Esophagus muscularis mucosa (tissue), 4 donors: Measurements from ENCODE around the gene CORO7. TPM values are rescaled to one million over a fixed set of nuclear protein-coding genes. Genes with fewer than 3 reads are reported as not detected.

ENCODE experiments used
- DNase-seq: peaks from one replicate; pipeline ENCODE4 v3.0.0-alpha.2; 2017; ENCODE audit errors: extremely low spot score
- H3K27ac ChIP-seq, 4 donors: fragments of 200-600 bp; sonication (generic); replicated peaks in 1 of 4; 1 replicate in 3 of 4; 2 replicates in 1 of 4; pipeline ENCODE4 v1.5.1; 2016 to 2019; ENCODE audit warnings: mild to moderate bottlenecking in 1 of 4
- H3K27me3 ChIP-seq, 4 donors: fragments of 200-600 bp; sonication (generic); one replicate each; pipeline versions ENCODE4 v1.5.1 to v1.6.0; 2016 to 2019
- H3K36me3 ChIP-seq, 4 donors: fragments of 200-600 bp; sonication (generic); one replicate each; pipeline ENCODE4 v1.5.1; 2016 to 2019
- H3K4me1 ChIP-seq, 4 donors: fragments of 200-600 bp; sonication (generic); one replicate each; pipeline ENCODE4 v1.5.1; 2016 to 2019
- H3K4me3 ChIP-seq, 4 donors: fragments of 200-600 bp; sonication (generic); 1 replicate in 2 of 4; 2 replicates in 2 of 4; pipeline ENCODE4 v1.5.1; 2016 to 2019; ENCODE audit warnings: mild to moderate bottlenecking in 4 of 4, moderate library complexity in 1 of 4
- H3K9me3 ChIP-seq, 4 donors: fragments of 200-600 bp; sonication (generic); 1 replicate in 3 of 4; 2 replicates in 1 of 4; pipeline ENCODE4 v1.5.1; 2016 to 2019
- CTCF ChIP-seq, 3 experiments: fragments of 200-600 bp in 2 of 3; fragments of 450-650 bp in 1 of 3; sonication (generic) in 2 of 3; IDR thresholded peaks; one replicate each; pipeline ENCODE4 v1.5.1; 2017 to 2019; ENCODE audit warnings: antibody characterized with exemption in 3 of 3, mild to moderate bottlenecking in 2 of 3, moderate library complexity in 1 of 3
- EP300 ChIP-seq: sonication (generic); formaldehyde crosslinking; IDR thresholded peaks from one replicate; pipeline ENCODE4 v1.6.1; 2017; ENCODE audit warnings: antibody characterized with exemption
- POLR2A ChIP-seq: fragments of 450-650 bp; IDR thresholded peaks from one replicate; pipeline ENCODE4 v1.6.1; 2017; ENCODE audit warnings: antibody characterized with exemption, moderate library complexity, mild to moderate bottlenecking, low read depth
- POLR2AphosphoS5 ChIP-seq, 2 donors: sonication (generic); formaldehyde crosslinking; IDR thresholded peaks; one replicate each; pipeline ENCODE4 v1.6.1; 2017; ENCODE audit warnings: antibody characterized with exemption in 2 of 2
- WGBS: methylation state at CpG from one replicate; pipeline ENCODE4 v1.1.5; 2018; 5-methylcytosine and 5-hydroxymethylcytosine counted together
- intact Hi-C: fragments of 100-400 bp; cut with DNase I; formaldehyde crosslinking; loops from one replicate; pipeline ENCODE4 v1.15.1; 2023
- total RNA-seq, 4 donors: library from RNA; depleted of rRNA; stranded (reverse); fragments of >200 nt; gene quantifications; one replicate each; pipeline versions ENCODE4 v1.1.0 to v1.2.1, GENCODE V29; 2016

Gene CORO7
- total RNA-seq, 4 donors from 2014 or later, result 11.6 to 24.6 (median 21.3) TPM

DNA sequence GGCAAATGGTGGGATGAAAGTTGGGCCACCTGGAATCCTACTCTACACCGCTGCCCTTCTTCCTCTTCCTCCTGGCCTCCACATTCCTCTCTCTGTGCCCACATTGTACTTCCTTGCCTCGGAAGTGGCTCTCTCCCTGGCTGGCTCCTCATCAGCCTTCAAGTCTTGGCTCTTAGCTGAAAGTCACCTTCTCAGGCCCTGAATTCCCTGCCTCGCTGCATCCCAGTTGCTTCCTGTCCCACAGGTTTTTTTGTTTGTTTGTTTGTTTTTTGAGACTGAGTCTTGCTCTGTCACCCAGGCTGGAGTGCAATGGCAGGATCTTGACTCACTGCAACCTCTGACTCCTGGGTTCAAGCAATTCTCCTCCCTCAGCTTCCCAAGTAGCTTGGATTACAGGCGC lies 62.7 kb downstream of the CORO7 start:
- H3K36me3 ChIP-seq, result peaks cover 9 to 33% (median 23%) of the 10 kb centered on the region in 4 donors
- 96% methylated on average over 4 of the region's 4 CpGs for WGBS
- intact Hi-C loops, result no loop called here

GRCh38 chr16:4352843-4353242 lies 63.6 kb downstream of the CORO7 start:
- Histone ChIP-seq H3K4me3 (no peak overlapping the region), H3K27ac (no peak overlapping the region), H3K27me3 (no peaks in the 10 kb centered on the region), H3K4me1 (peaks cover 21 to 37% (median 29%) of the 10 kb centered on the region in 4 donors), H3K36me3 (peaks cover 4 to 27% (median 20%) of the 10 kb centered on the region in 4 donors), H3K9me3 (no peaks in the 10 kb centered on the region)
- DNase-seq, result no peak
- intact Hi-C loops, result no loop called here
- 92% methylated on average over 5 of the region's 5 CpGs for WGBS
- TF ChIP-seq EP300, result no peak
- TF ChIP-seq CTCF (IDR thresholded peaks at IDR 0.05), result no peak

More for the DNA sequence above, 62.7 kb downstream of the CORO7 start:
- no peaks in the 10 kb centered on the region for H3K27me3 ChIP-seq
- DNase-seq, result no peak
- peaks cover 13 to 29% (median 25%) of the 10 kb centered on the region in 4 donors for H3K4me1 ChIP-seq
- H3K9me3 ChIP-seq, result no peaks in the 10 kb centered on the region
- TF ChIP-seq POLR2A, result no peak
- H3K27ac ChIP-seq, result no peak overlapping the region
- no peak overlapping the region for H3K4me3 ChIP-seq

GRCh38 chr16:4351880-4352279 lies 64.5 kb downstream of the CORO7 start:
- WGBS, result 73% methylated on average over 7 of the region's 7 CpGs
- H3K36me3 ChIP-seq, result peaks cover under 1 to 22% (median 16%) of the 10 kb centered on the region in 4 donors
- peaks cover 25 to 47% (median 37%) of the 10 kb centered on the region in 4 donors for H3K4me1 ChIP-seq
- H3K27me3 ChIP-seq, result no peaks in the 10 kb centered on the region
- no peak for DNase-seq
- H3K4me3 ChIP-seq, result no peak overlapping the region
- H3K27ac ChIP-seq, result peak overlapping the region in 3 of 4 donors; percentile 91 to 94 (median 92)
- H3K9me3 ChIP-seq, result no peaks in the 10 kb centered on the region
- intact Hi-C loops, result no loop called here
- TF ChIP-seq POLR2A, result no peak
- TF ChIP-seq POLR2AphosphoS5 (IDR thresholded peaks at IDR 0.05), result no peak
- no peak for TF ChIP-seq EP300
- no peak for TF ChIP-seq CTCF (IDR thresholded peaks at IDR 0.05)

DNA sequence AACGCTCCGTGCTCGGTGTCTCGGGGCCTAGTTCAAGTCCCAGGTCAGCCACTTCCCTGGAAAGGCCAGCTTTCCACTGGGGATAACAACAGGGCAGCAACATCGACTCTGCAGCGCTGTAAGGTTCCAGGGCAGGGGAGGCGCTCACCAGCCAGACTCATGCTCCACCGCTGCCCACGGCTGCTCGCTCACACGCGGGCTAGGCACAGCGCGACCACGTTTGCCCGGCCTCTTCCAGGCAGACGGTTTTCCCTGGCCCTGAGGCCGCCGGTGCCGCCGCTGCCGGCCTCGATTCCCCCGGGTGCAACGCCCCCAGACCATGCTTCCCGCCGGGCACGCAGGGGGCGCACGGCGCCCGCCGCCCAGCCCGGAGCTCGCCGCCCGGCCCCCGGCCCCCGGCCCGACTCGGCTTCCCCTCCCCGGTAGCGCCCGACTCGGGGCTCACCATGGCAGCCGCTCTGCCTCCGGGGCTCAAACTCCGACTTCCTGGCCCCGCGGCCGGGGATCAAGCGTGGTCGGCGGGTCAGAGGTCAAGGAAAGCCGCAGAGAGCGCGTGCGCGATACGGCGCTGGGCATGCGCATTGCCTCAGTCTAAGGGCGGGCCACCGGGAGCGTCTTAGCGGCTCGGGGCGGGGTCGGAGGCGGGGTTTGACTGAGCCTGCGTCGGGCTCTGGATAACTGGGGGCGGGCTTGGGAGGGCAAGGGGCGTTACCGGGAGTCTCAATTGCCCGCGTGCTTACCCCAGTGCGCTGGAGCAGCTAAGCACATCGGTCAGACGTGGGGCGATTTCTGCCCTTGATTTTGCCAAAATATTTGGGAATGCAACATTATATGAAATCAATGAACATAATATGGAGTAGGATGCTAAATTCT lies 65.4 kb downstream of the CORO7 start, which contains the start of gene PAM16:
TSS of gene PAM16 (minus strand) at position 535 of the 873 bp plus-strand sequence. CDS start at position 448, 87 bp downstream.
- intact Hi-C loops, result no loop called here
- Histone ChIP-seq H3K27me3 (no peaks in the 10 kb centered on the region), H3K27ac (peak within 1 kb of the TSS; percentile 79 to 94 (median 92)), H3K4me1 (peaks cover 25 to 53% (median 42%) of the 10 kb centered on the region in 4 donors), H3K36me3 (peaks cover 0 to 20% (median 15%) of the 10 kb centered on the region in 4 donors), H3K9me3 (no peaks in the 10 kb centered on the region), H3K4me3 (peak within 1 kb of the TSS; percentile 90 to 99 (median 98))
- DNase-seq, result peak; percentile 99
- TF ChIP-seq POLR2AphosphoS5 (IDR thresholded peaks at IDR 0.05) (peak; percentile 73 to 81), EP300 (no peak)
- under 1% methylated on average over 17 of the region's 81 CpGs for WGBS

GRCh38 chr16:4350365-4350786 lies 66.0 kb downstream of the CORO7 start:
- H3K4me1 ChIP-seq, result peaks cover 25 to 59% (median 43%) of the 10 kb centered on the region in 4 donors

More at GRCh38 chr16:4350365-4350786, 66.0 kb downstream of the CORO7 start:
- DNase-seq, result no peak
- H3K9me3 ChIP-seq, result no peaks in the 10 kb centered on the region
- intact Hi-C loops, result no loop called here
- H3K4me3 ChIP-seq, result peak overlapping the region; percentile 90 to 99 (median 98)
- peaks cover 0 to 16% (median 14%) of the 10 kb centered on the region in 4 donors for H3K36me3 ChIP-seq
- peak overlapping the region; percentile 79 to 94 (median 92) for H3K27ac ChIP-seq
- no peaks in the 10 kb centered on the region for H3K27me3 ChIP-seq
- TF ChIP-seq CTCF (IDR thresholded peaks at IDR 0.05) (no peak), EP300 (no peak), POLR2AphosphoS5 (IDR thresholded peaks at IDR 0.05) (no peak), POLR2A (no peak)
- 49% methylated on average over 17 of the region's 24 CpGs for WGBS
